K562 (cell line): Measurements from ENCODE around the gene RNF19B. TPM values are rescaled to one million over a fixed set of nuclear protein-coding genes. Genes with fewer than 3 reads are reported as not detected.

Source experiments
- ATAC-seq: fragments of 200-7000 bp; cut with Tn5 transposase; 3 replicates; pipeline ENCODE4 v1.9.1; 2020; ENCODE audit warnings: moderate library complexity
- BruUV-seq: library from RNA; stranded (reverse); fragments of 400-500 nt; replicated peaks from 2 replicates; lab custom pipeline; 2021; lab: Mats Ljungman, UMichigan
- CTCF ChIA-PET: fragments of 300-600 bp; formaldehyde crosslinking; extraction: SDS; loops from one replicate; lab custom pipeline; 2021; ENCODE audit warnings: low intra/inter-chr PET ratio; lab: Yijun Ruan, JAX
- POLR2A ChIA-PET: fragments of 300-600, 350-650 bp; sonication (Branson Sonifier 250); formaldehyde crosslinking; extraction: SDS; loops from one replicate; lab custom pipeline; 2021; ENCODE audit warnings: antibody characterized with exemption, inconsistent platforms; lab: Yijun Ruan, JAX
- DNase-seq, 4 experiments: peaks; one replicate each; pipeline versions ENCODE4 v3.0.0 to v3.0.0-alpha.2; 2011 to 2018; ENCODE audit warnings: low spot score in 3 of 4, mixed read lengths in 3 of 4; ENCODE audit errors: extremely low read depth in 1 of 4
- FAIRE-seq: peaks from 2 replicates; lab custom pipeline; 2011; peaks lifted over from hg19 to GRCh38; lab: Jason Lieb, UNC
- H2AFZ ChIP-seq: 2 replicates; pipeline ENCODE4 v1.6.0; 2011; ENCODE audit warnings: low read depth, low read length, control low read depth, inconsistent platforms
- H3K27ac ChIP-seq: fragments of 200-600 bp; 3 replicates; pipeline ENCODE4 v1.8.0; 2011; ENCODE audit warnings: low read depth, mild to moderate bottlenecking, control low read depth, inconsistent platforms, low read length, moderate library complexity, mixed read lengths; ENCODE audit errors: extremely low read depth
- H3K27me3 ChIP-seq, 2 experiments: fragments of 300-600 bp in 1 of 2; 2 replicates in 1 of 2; 3 replicates in 1 of 2; pipeline versions ENCODE4 v1.6.0 to v1.8.0; 2011; ENCODE audit warnings: inconsistent platforms in 2 of 2, low read length in 2 of 2, mild to moderate bottlenecking in 1 of 2, mixed read lengths in 1 of 2, moderate library complexity in 1 of 2; ENCODE audit not compliant: control insufficient read depth in 2 of 2, insufficient read depth in 2 of 2
- H3K36me3 ChIP-seq: fragments of 300-600 bp; 3 replicates; pipeline ENCODE4 v1.8.0; 2011; ENCODE audit warnings: mild to moderate bottlenecking, low read length, inconsistent platforms; ENCODE audit not compliant: control insufficient read depth, insufficient read depth
- H3K4me1 ChIP-seq, 2 experiments: fragments of 200-600 bp in 1 of 2; replicated peaks in 1 of 2; 2 replicates in 1 of 2; 3 replicates in 1 of 2; pipeline versions ENCODE4 v1.5.1 to v1.8.0; 2011; ENCODE audit warnings: inconsistent platforms in 2 of 2, low read length in 2 of 2, mild to moderate bottlenecking in 1 of 2, mixed read lengths in 1 of 2, moderate library complexity in 1 of 2; ENCODE audit not compliant: control insufficient read depth in 2 of 2, insufficient read depth in 2 of 2
- H3K4me2 ChIP-seq: 2 replicates; pipeline ENCODE4 v1.6.1; 2011; ENCODE audit warnings: low read length, control low read depth, inconsistent platforms, mixed read lengths; ENCODE audit not compliant: insufficient read depth
- H3K4me3 ChIP-seq: fragments of 200-600 bp; sonication (generic), shearing (Covaris generic); 2 replicates; pipeline ENCODE4 v1.5.1; 2016; ENCODE audit warnings: control low read depth, inconsistent platforms
- H3K79me2 ChIP-seq: fragments of 200-600 bp; 3 replicates; pipeline ENCODE4 v1.8.0; 2011; ENCODE audit warnings: low read length, inconsistent platforms; ENCODE audit not compliant: control insufficient read depth, insufficient read depth
- H3K9ac ChIP-seq, 2 experiments: 2 replicates each; pipeline versions ENCODE4 v1.6.0 to v1.6.1; 2011; ENCODE audit warnings: low read depth in 2 of 2, low read length in 2 of 2, control low read depth in 1 of 2, inconsistent platforms in 1 of 2, mild to moderate bottlenecking in 1 of 2, mixed read lengths in 1 of 2; ENCODE audit not compliant: insufficient read depth in 1 of 2
- H3K9me1 ChIP-seq: one replicate; pipeline ENCODE4 v1.6.0; 2011; ENCODE audit warnings: inconsistent platforms, mild to moderate bottlenecking, low read length, moderate library complexity; ENCODE audit not compliant: control insufficient read depth, insufficient read depth
- H3K9me3 ChIP-seq: replicated peaks from 2 replicates; pipeline ENCODE4 v1.5.1; 2011; ENCODE audit warnings: low read depth, low read length, inconsistent platforms; ENCODE audit not compliant: control insufficient read depth, insufficient read depth
- H4K20me1 ChIP-seq: replicated peaks from 2 replicates; pipeline ENCODE4 v1.6.1; 2011; ENCODE audit warnings: low read length, inconsistent platforms, mixed read lengths; ENCODE audit not compliant: control insufficient read depth, insufficient read depth
- BRD9 ChIP-seq: fragments of 450-650 bp; IDR thresholded peaks from 2 replicates; pipeline ENCODE4 v1.6.1; 2018; ENCODE audit warnings: low read depth; ENCODE audit not compliant: partially characterized antibody
- DMBX1 ChIP-seq: fragments of 250-450 bp; sonication (Bioruptor Pico); IDR thresholded peaks from 2 replicates; pipeline ENCODE4 v1.8.0; 2022; ENCODE audit warnings: inconsistent platforms, mild to moderate bottlenecking, moderate library complexity, borderline replicate concordance
- FOXP1 ChIP-seq: sonication (generic); formaldehyde crosslinking; IDR thresholded peaks from 2 replicates; pipeline ENCODE4 v1.8.0; 2022; ENCODE audit warnings: mild to moderate bottlenecking, missing genetic modification reagents
- POLR2A ChIP-seq: fragments of 450-650 bp; conservative IDR thresholded peaks from 2 replicates; pipeline ENCODE4 v1.6.1; 2016
- POLR2AphosphoS2 ChIP-seq: IDR thresholded peaks from 2 replicates; pipeline ENCODE4 v1.6.1; 2012; ENCODE audit warnings: low read length, improper control_type of control experiment
- POLR2B ChIP-seq: fragments of 450-650 bp; IDR thresholded peaks from 2 replicates; pipeline ENCODE4 v1.6.1; 2018; ENCODE audit warnings: low read depth; ENCODE audit not compliant: partially characterized antibody
- SUPT5H ChIP-seq: fragments of 450-650 bp; IDR thresholded peaks from 2 replicates; pipeline ENCODE4 v1.6.1; 2016
- TCFL5 ChIP-seq: fragments of 250-450 bp; sonication (Bioruptor Pico); conservative IDR thresholded peaks from 2 replicates; pipeline ENCODE4 v1.6.1; 2021; ENCODE audit warnings: mild to moderate bottlenecking, moderate library complexity, matching md5 sums
- WGBS: fragments of 100-300 bp; shearing (Covaris generic); methylation state at CpG from one replicate; pipeline ENCODE4 v1.1.6; 2016; ENCODE audit warnings: low coverage, mixed read lengths; ENCODE audit not compliant: insufficient coverage; ENCODE audit errors: missing lambda C conversion rate; 5-methylcytosine and 5-hydroxymethylcytosine counted together
- in situ Hi-C: fragments of 300-500 bp; cut with MboI; formaldehyde crosslinking; loops from 4 replicates; pipeline ENCODE4 v1.15.0; 2018; ENCODE audit warnings: inconsistent platforms, mixed read lengths
- intact Hi-C: fragments of 100-400 bp; cut with micrococcal nuclease; formaldehyde crosslinking; loops from 2 replicates; pipeline ENCODE4 v1.14.2; 2022
- polyA plus RNA-seq, 8 experiments: library from polyadenylated mRNA; depleted of rRNA in 4 of 8; stranded (reverse) in 5 of 8; unstranded in 3 of 8; fragments of >200 nt; fragmentation: Nextera tagmentation in 2 of 8; fragmentation: Illumina TruSeq in 1 of 8; extraction: Ambion mirVana in 2 of 8; extraction: Trizol in 1 of 8; gene quantifications; 2 replicates each; pipeline versions ENCODE4 v1.2.1 to v1.2.3, GENCODE V29; 2011 to 2014; ENCODE audit warnings: inconsistent platforms in 1 of 8, missing spikeins in 1 of 8
- total RNA-seq, 7 experiments: library from RNA; depleted of rRNA in 6 of 7; stranded (reverse); fragments of >200 nt in 6 of 7; fragmentation: Illumina TruSeq in 2 of 7; extraction: Trizol in 2 of 7; gene quantifications; 2 replicates each; pipeline versions ENCODE4 v1.2.1 to v1.2.3, GENCODE V29; 2011 to 2021; ENCODE audit warnings: low replicate concordance in 1 of 7
- TF ChIP-seq, protein P1 (sequence below): IDR thresholded peaks from 2 replicates; pipeline ENCODE4 v1.6.1; 2011; ENCODE audit warnings: borderline replicate concordance, low read depth, mild to moderate bottlenecking, moderate library complexity, low read length; ENCODE audit not compliant: insufficient read depth, poor library complexity, severe bottlenecking
- TF ChIP-seq, protein P2 (sequence below): IDR thresholded peaks from 2 replicates; pipeline ENCODE4 v1.6.1; 2012; ENCODE audit warnings: low read depth, low read length, improper control_type of control experiment, borderline replicate concordance
- TF ChIP-seq, protein P3 (sequence below): sonication (generic); formaldehyde crosslinking; IDR thresholded peaks from 2 replicates; pipeline ENCODE4 v1.8.1; 2023; ENCODE audit warnings: mild to moderate bottlenecking, missing genetic modification reagents
- TF ChIP-seq, protein P4 (sequence below): sonication (generic); formaldehyde crosslinking; IDR thresholded peaks from 2 replicates; pipeline ENCODE4 v1.9.0; 2022; ENCODE audit warnings: mild to moderate bottlenecking, missing genetic modification reagents

The RNF19B gene
- total and polyA plus RNA-seq, 9 of the 15 experiments (the other 6 are each of a cell fraction or from before 2014, with no cell fraction given) = 2.6 to 14.9 (median 10.1) TPM

DNA sequence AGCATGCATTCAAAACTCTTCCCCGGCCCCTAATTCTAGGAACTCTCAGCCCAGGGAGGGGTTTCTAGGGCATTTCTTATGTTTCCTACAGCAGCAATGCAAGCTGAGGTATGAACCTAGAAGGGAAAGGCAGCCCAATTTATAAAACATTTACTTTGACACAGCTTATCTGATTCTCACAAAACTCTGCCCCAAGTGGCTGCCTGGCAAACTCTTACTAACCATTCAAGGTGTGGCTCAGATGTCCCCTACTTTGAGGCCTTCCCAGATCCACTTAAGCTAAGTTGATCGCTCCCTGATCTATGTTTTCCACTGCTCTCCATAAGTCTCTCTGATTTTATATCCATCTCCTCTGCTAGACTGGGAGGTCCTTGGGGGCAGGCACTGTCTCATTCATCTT lies 36.7 kb upstream of the RNF19B start (continued):
- TF ChIP-seq, protein P1, sequence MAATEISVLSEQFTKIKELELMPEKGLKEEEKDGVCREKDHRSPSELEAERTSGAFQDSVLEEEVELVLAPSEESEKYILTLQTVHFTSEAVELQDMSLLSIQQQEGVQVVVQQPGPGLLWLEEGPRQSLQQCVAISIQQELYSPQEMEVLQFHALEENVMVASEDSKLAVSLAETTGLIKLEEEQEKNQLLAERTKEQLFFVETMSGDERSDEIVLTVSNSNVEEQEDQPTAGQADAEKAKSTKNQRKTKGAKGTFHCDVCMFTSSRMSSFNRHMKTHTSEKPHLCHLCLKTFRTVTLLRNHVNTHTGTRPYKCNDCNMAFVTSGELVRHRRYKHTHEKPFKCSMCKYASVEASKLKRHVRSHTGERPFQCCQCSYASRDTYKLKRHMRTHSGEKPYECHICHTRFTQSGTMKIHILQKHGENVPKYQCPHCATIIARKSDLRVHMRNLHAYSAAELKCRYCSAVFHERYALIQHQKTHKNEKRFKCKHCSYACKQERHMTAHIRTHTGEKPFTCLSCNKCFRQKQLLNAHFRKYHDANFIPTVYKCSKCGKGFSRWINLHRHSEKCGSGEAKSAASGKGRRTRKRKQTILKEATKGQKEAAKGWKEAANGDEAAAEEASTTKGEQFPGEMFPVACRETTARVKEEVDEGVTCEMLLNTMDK = peak; percentile 7
- TF ChIP-seq FOXP1 (CRISPR knock-in tag) = 0 out of 2 replicates have a peak, but pooled peaks have one; percentile 34

DNA sequence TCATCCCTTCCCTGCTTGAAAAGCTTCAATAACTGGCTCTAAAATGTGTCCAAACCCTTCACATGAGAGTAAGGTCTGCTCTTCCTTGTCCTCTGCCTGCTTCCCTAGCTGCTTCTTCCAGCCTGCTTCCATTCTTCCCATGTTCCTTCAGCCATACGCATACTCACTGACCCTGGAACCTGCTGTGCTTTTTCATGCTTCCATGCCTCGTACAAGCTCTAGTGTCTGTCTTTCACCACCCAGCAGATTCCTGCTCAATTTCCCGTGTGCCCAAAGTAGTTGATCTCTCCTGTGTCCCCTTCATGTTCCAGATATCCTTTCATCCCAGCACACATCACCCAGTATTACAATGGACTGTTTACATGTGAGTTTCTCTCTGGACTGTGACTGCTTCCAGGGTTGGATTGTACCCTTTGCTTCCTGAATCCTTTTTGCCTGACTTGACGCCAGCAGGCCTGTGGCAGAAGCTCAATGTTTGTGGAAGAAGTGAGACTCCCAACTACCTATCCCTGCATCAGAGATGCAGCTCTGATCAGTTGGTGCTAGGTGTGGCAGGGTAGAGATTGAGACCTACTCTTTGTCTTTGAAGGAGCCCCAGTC lies 35.9 kb upstream of the RNF19B start:
- 77% methylated on average over 4 of the region's 4 CpGs for WGBS
- Histone ChIP-seq H4K20me1 (peaks cover 31% of the 10 kb centered on the region), H3K36me3 (peaks cover 21% of the 10 kb centered on the region; the same call in 2 of the 3 replicates), H3K9ac (no peak overlapping the region), H3K4me3 (no peak overlapping the region), H3K79me2 (peaks cover 3% of the 10 kb centered on the region; the same call in 2 of the 3 replicates), H3K4me1 (peaks cover 4 to 26% of the 10 kb centered on the region in 2 experiments; a peak in 4 of 5 replicates), H3K4me2 (no peak overlapping the region), H2AFZ (no peak overlapping the region), H3K27ac (no peak overlapping the region), H3K27me3 (no peaks in the 10 kb centered on the region), H3K9me3 (no peaks in the 10 kb centered on the region), H3K9me1 (peaks cover 7% of the 10 kb centered on the region)
- FAIRE-seq (no peak), DNase-seq (no peak), ATAC-seq (no peak)
- BruUV-seq = no TSS peak
- in situ Hi-C loops (no loop called here), intact Hi-C loops (no loop called here)
- CTCF ChIA-PET = no interaction called here
- TF ChIP-seq, protein P2, sequence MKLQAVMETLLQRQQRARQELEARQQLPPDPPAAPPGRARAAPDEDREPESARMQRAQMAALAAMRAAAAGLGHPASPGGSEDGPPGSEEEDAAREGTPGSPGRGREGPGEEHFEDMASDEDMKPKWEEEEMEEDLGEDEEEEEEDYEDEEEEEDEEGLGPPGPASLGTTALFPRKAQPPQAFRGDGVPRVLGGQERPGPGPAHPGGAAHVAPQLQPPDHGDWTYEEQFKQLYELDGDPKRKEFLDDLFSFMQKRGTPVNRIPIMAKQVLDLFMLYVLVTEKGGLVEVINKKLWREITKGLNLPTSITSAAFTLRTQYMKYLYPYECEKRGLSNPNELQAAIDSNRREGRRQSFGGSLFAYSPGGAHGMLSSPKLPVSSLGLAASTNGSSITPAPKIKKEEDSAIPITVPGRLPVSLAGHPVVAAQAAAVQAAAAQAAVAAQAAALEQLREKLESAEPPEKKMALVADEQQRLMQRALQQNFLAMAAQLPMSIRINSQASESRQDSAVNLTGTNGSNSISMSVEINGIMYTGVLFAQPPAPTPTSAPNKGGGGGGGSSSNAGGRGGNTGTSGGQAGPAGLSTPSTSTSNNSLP = no peak
- peak; percentile 54 for TF ChIP-seq POLR2B
- TF ChIP-seq DMBX1 = no peak
- TF ChIP-seq SUPT5H = peak; percentile 50; the same call in 1 of the 2 replicates
- TF ChIP-seq POLR2AphosphoS2 = peak; percentile 88
- TF ChIP-seq, protein P3, sequence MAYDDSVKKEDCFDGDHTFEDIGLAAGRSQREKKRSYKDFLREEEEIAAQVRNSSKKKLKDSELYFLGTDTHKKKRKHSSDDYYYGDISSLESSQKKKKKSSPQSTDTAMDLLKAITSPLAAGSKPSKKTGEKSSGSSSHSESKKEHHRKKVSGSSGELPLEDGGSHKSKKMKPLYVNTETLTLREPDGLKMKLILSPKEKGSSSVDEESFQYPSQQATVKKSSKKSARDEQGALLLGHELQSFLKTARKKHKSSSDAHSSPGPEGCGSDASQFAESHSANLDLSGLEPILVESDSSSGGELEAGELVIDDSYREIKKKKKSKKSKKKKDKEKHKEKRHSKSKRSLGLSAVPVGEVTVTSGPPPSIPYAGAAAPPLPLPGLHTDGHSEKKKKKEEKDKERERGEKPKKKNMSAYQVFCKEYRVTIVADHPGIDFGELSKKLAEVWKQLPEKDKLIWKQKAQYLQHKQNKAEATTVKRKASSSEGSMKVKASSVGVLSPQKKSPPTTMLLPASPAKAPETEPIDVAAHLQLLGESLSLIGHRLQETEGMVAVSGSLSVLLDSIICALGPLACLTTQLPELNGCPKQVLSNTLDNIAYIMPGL = no peak
- TF ChIP-seq BRD9 = no peak
- no peak for TF ChIP-seq TCFL5 (CRISPR knock-in tag)
- TF ChIP-seq, protein P4, sequence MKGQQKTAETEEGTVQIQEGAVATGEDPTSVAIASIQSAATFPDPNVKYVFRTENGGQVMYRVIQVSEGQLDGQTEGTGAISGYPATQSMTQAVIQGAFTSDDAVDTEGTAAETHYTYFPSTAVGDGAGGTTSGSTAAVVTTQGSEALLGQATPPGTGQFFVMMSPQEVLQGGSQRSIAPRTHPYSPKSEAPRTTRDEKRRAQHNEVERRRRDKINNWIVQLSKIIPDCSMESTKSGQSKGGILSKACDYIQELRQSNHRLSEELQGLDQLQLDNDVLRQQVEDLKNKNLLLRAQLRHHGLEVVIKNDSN (CRISPR knock-in tag) = no peak
- peak; percentile 59 for TF ChIP-seq POLR2A
- POLR2A ChIA-PET = interaction anchor here (0.6 to 2.4 kb wide), 8 partner anchors 8 to 375 kb away, joined by 3 to 13 read pairs (median 4); no protein-coding TSS in a partner anchor
